Omental fat pad (tissue), 4 donors: Measurements from ENCODE around the gene XIRP2. TPM values are rescaled to one million over a fixed set of nuclear protein-coding genes. Genes with fewer than 3 reads are reported as not detected.

Experiments used
- ATAC-seq: fragments of 150-250 bp; one replicate; pipeline ENCODE4 v1.9.1; 2016; ENCODE audit warnings: mild to moderate bottlenecking, moderate library complexity; ENCODE audit not compliant: low FRiP score
- DNase-seq: peaks from one replicate; pipeline ENCODE4 v3.0.0-alpha.2; 2019; ENCODE audit warnings: low spot score
- total RNA-seq, 4 donors: library from RNA; depleted of rRNA; stranded (reverse); fragments of >200 nt; gene quantifications; one replicate each; pipeline ENCODE4 v1.1.0, GENCODE V29; 2016
- TF ChIP-seq, protein P1 (sequence below), 3 donors: fragments of 450-650 bp; IDR thresholded peaks; one replicate each; pipeline ENCODE4 v1.5.1; 2016 to 2017; ENCODE audit warnings: antibody characterized with exemption in 3 of 3, mild to moderate bottlenecking in 3 of 3, moderate library complexity in 2 of 3

The XIRP2 gene
- total RNA-seq, 4 donors from 2014 or later: not detected

DNA sequence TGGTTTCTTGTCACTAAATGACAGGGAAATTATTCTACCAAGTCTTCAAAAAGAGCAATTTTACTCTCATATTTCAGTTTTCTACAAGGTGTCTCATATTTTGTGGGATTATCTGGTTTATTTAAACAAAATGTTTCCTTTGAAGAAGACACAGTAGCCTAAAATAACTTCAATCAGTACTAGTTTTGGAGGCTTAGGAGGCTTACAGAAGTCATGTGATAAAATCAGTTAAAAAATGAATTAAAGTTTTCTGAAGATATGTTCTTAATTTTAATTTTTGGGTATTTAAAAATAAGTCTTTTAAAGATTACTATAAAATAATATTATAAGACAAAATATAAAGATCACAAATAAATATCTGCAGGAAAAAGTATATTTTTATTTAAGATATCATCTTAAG lies 95.9 kb downstream of the XIRP2 start:
- TF ChIP-seq, protein P1, sequence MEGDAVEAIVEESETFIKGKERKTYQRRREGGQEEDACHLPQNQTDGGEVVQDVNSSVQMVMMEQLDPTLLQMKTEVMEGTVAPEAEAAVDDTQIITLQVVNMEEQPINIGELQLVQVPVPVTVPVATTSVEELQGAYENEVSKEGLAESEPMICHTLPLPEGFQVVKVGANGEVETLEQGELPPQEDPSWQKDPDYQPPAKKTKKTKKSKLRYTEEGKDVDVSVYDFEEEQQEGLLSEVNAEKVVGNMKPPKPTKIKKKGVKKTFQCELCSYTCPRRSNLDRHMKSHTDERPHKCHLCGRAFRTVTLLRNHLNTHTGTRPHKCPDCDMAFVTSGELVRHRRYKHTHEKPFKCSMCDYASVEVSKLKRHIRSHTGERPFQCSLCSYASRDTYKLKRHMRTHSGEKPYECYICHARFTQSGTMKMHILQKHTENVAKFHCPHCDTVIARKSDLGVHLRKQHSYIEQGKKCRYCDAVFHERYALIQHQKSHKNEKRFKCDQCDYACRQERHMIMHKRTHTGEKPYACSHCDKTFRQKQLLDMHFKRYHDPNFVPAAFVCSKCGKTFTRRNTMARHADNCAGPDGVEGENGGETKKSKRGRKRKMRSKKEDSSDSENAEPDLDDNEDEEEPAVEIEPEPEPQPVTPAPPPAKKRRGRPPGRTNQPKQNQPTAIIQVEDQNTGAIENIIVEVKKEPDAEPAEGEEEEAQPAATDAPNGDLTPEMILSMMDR (IDR thresholded peaks at IDR 0.05): no peak

DNA sequence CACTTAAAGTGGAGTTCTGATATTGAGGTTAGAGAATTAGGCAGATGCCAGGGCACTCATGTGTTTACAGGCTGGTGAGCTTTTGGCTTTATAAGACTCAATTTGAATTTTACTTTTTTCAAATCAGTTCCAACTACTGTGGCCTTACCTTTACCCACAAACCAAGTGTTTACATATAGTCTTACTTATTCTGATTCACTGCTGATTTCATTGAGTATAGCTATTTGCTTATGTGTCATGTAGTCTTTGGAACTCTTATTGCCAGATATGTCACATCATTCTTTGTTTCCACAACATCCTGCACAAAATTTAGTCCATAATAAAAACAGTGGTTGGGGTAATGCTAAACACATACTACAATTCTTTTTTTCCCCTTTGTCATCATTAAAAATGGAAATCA lies 96.5 kb downstream of the XIRP2 start:
- ATAC-seq: no peak
- no peak for DNase-seq
- TF ChIP-seq, protein P1 (IDR thresholded peaks at IDR 0.05): no peak

More for the DNA sequence above, 95.9 kb downstream of the XIRP2 start:
- ATAC-seq (no peak), DNase-seq (no peak)

DNA sequence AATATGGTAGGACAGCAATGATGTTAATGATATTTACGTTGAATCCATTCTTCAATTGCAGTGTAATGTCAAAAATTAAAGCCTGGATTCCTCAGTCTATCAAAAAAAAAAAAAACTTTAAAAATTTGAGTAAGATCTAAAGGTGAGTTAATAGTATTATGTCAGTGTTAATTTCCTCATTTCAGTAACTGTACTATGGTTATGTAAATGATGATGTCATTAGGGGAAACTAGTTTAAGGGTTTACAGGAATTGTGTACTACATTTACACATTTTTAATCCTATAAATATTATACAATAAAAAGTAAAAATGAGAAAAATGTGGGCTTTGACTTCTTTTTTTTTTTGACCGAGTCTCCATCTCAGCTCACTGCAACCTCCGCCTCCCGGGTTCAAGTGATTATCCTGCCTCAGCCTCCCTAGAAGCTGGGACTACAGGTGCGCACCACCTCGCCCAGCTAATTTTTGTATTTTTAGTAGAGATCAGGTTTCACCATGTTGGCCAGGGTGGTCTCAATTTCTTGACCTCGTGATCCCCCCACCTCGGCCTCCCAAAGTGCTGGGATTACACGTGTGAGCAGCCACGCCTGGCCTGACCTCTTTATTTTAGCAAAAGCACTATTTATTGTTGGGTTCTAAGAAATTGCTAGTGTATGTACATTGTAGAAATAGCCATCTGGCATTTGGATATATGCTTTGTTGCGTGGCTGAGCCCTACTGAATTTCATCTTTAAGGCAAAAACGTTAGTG lies 106.5 kb downstream of the XIRP2 start:
- ATAC-seq (no peak), DNase-seq (no peak)
- TF ChIP-seq, protein P1 (IDR thresholded peaks at IDR 0.05): no peak

DNA sequence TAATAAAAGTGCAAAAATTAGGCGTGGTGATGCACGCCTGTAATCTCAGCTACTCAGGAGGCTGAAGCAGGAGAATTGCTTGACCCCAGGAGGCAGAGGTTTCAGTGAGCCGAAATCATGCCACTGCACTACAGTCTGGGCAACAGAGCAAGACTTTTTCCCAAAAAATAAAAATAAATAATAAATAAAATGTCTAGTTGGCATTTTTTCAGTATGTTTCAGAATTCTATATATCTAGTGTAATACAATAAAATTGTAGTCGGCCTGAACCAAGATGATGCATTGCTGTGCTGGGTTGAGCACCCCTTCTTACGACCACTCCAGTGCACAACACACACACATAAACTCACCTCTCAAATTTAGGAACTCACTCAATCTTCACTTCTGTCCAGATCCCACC lies 108.2 kb downstream of the XIRP2 start:
- ATAC-seq (no peak), DNase-seq (no peak)
- TF ChIP-seq, protein P1 (IDR thresholded peaks at IDR 0.05): no peak

DNA sequence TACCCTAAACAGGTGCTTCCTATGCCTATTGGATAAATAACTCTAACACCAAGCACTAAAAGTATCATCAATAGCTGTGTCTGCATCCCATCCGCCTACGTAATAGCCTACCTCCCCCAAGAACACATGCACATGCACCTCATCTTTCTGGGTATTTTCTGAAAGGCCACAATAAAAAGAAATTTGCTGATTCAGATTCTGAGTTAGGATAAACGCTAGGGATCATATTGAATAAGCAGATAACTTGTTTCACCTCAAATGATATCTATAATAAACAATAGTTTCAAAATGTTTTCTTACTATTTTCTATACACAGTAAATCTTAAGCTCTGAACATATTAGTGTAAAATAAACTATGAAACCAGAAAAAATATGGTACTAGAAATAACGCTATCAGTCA lies 112.9 kb downstream of the XIRP2 start:
- DNase-seq: no peak
- no peak for ATAC-seq
- TF ChIP-seq, protein P1 (IDR thresholded peaks at IDR 0.05): no peak

DNA sequence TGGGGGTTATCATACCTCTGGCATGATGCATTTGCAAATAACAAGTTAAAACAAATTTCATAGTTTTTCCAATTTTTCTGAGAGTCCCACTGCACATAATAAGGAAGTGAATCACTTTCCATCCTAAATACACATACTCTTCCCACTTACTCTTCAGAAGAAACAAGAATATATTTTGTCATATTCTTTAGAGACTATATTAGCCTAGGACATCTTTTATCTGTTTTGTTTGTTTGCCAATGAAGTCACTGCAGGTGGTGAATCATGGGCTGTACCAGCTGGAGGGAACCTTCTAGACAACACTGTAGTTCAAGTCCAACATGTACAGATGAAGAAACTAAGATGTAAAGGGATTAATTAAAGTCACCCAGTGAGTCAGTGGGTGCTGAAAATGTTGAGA lies 116.8 kb downstream of the XIRP2 start:
- DNase-seq: no peak
- TF ChIP-seq, protein P1 (IDR thresholded peaks at IDR 0.05): no peak
- ATAC-seq: no peak

DNA sequence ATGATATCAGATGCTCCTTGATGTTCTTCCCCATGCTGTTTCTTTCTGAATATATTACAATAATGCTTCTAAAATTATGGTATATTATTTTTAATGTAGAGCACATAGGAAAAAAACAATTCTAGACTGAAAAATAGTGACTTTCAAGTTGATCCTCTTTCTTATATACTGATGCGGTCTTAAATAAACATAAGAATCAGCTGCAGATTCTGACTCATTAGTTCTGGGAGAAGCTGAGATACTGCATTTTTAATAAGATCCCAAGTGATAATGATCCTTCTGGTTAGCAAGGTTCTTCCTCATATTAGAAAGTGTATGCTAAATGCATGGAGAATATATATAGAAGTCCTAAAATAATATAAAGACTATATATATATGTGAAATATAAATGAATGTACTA lies 124.9 kb downstream of the XIRP2 start:
- TF ChIP-seq, protein P1 (IDR thresholded peaks at IDR 0.05): no peak
- ATAC-seq: no peak
- DNase-seq: no peak
